Astrocyte of the cerebellum (primary cell): ENCODE data around the gene AVEN.

Experiments used
- DNase-seq: peaks from one replicate; pipeline ENCODE4 v3.0.0-alpha.2; 2011; ENCODE audit warnings: low read depth
- H3K4me3 ChIP-seq: 2 replicates; pipeline ENCODE4 v1.5.1; 2011; ENCODE audit warnings: mild to moderate bottlenecking, low read depth, low read length, moderate library complexity
- in situ Hi-C: cut with HindIII; loops from 2 replicates; pipeline ENCODE4 v1.10.0; 2017; ENCODE audit warnings: low sequenced_read_pairs
- TF ChIP-seq, protein P1 (sequence below): IDR thresholded peaks from 2 replicates; pipeline ENCODE4 v1.5.1; 2012; ENCODE audit warnings: low read length, low read depth, moderate library complexity, mild to moderate bottlenecking; ENCODE audit errors: missing control alignments

Gene AVEN

DNA sequence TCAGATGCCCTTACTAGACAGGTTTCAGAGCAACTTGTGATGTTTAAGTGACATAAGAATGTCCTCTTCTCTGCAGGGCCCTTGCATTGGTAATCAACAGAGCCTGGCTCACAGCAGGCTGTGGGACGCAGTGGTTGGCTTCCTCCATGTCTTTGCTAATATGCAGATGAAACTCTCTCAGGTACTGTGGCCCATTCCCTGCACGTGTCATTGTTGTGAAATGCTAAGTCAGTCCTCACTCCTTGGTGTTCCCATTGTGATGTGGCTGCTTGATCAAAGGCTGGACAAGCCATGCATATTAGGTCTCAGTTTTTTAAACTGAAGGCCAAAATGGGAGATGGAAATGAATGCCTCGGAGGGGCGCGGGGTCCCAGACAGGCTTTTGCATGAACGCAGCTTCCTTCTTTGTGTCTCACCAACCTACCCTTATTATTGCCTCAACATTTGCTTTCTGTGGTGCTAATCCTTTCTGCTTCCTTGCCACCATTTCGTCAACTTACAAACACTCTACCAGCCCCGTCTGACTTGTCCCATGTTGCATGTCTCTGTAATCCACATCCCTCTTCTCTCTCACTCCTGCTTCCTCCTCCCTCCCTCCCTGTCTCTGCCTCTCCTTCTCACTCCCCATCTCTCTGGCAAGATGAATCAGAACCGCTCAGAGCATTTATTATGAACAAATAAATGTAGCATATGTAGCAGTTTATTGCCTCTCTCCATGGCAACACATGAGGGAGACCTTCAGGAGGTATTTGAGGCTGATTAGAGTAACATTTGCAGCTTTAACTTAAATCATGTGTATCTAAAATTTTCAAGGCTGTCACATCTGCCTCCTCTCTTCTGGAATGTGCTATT, 203.9 kb downstream of the AVEN start:
- no peak overlapping the region for H3K4me3 ChIP-seq
- TF ChIP-seq, protein P1, sequence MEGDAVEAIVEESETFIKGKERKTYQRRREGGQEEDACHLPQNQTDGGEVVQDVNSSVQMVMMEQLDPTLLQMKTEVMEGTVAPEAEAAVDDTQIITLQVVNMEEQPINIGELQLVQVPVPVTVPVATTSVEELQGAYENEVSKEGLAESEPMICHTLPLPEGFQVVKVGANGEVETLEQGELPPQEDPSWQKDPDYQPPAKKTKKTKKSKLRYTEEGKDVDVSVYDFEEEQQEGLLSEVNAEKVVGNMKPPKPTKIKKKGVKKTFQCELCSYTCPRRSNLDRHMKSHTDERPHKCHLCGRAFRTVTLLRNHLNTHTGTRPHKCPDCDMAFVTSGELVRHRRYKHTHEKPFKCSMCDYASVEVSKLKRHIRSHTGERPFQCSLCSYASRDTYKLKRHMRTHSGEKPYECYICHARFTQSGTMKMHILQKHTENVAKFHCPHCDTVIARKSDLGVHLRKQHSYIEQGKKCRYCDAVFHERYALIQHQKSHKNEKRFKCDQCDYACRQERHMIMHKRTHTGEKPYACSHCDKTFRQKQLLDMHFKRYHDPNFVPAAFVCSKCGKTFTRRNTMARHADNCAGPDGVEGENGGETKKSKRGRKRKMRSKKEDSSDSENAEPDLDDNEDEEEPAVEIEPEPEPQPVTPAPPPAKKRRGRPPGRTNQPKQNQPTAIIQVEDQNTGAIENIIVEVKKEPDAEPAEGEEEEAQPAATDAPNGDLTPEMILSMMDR = no peak
- in situ Hi-C loops = no loop called here
- DNase-seq = no peak

DNA sequence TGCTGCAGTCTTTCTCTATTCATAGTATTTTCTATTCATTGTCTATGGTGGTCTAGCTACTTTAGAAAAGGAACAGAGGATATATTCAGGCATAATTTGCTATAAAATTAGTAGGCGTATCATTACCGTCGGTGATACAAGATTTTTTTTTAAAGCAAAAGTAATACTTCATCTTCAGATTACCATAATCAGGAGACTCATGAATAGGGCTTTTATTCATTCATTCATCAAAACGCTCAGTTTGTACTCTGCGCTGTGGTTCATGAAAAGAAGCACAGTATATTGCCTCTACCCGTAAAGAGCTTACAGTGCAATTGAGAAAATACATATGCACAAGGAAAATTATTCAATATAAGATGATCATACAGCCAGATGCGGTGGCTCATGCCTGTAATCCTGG, 207.4 kb downstream of the AVEN start:
- no peak for DNase-seq
- TF ChIP-seq, protein P1 = no peak
- in situ Hi-C loops = no loop called here
- no peak overlapping the region for H3K4me3 ChIP-seq

DNA sequence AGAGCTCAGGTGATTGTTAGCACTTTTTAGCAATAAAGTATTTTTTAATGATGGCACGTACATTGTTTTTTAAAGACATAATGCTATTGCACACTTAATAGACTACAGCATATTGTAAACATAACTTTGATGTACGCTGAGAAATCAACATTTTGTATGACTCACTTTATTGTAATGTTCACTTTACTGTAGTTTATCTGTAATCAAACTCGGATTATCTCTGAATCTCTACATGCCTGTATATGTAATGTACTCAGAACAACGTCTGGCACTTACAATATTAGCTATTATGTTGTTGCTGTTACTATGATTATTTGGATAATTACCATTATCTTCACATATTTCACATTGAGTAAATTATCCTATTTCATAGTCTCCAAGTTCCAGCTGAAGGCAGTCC, 208.7 kb downstream of the AVEN start:
- in situ Hi-C loops = no loop called here
- DNase-seq = no peak
- TF ChIP-seq, protein P1 = no peak
- no peak overlapping the region for H3K4me3 ChIP-seq

DNA sequence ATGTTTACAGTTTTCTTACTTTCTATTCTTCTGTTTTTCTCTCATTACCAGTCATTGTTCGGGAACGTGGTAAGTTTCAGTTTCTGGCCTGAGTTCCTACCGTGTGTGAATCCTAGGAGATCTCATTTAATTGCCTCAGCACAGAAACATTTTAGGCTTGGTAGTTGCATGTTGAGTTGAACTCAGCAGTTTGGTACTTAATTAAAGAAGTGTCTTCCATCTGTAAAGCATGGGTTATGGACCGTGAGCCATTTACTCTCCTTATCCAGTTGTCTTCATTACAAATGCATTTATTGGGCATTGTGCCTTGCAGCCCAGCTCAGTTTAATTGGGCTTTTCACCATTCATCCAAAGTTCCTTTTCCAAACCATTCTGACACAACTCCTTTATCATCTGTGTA, 212.8 kb downstream of the AVEN start:
- no peak overlapping the region for H3K4me3 ChIP-seq
- DNase-seq = no peak
- TF ChIP-seq, protein P1 = no peak
- in situ Hi-C loops = no loop called here

DNA sequence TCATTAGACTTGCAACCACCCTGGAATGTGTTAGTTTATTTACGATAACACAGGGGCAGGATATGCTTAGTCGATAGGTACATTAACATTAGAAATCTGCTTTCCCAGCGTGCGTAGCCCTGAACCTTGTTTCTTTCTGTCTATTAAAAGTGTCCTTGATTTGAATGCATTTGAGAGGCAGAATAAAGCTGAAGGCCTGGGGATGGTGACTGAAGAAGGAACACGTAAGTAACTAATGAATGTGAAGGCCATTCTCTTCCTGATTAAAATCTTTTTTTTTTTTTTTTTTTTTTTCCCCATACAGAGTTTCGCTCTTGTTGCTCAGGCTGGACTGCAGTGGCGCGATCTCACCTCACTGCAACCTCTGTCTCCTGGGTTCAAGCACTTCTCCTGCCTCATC, 213.6 kb downstream of the AVEN start:
- H3K4me3 ChIP-seq = no peak overlapping the region
- in situ Hi-C loops = no loop called here
- TF ChIP-seq, protein P1 = no peak
- no peak for DNase-seq

DNA sequence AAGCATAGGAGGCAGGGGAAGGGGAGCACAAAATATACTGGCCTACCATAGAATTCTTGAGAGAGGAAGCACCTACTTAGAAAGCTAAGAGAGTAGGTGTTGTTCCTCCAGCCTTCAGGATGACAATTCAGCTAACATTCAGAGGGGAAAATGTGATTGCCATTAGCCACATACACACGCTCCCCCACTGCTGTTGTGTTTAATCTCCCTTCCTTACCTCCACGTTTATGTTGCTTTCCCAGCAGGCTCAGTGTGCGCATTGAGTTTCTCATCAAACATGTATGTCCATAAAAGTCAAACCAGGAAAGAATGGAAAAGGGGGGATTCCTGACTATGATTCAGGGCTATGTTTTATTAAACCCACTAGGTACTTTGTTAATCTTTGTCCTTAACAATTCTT, 215.9 kb downstream of the AVEN start:
- TF ChIP-seq, protein P1 = no peak
- in situ Hi-C loops = no loop called here
- no peak for DNase-seq
- H3K4me3 ChIP-seq = no peak overlapping the region
